ENCODE results near the gene PRKAG2.

Gene PRKAG2

GRCh38 chr7:151559557-151560183 lies 317.2 kb downstream of the PRKAG2 start:
- no peak for TF ChIP-seq CTCF (IDR thresholded peaks at IDR 0.05; ENCODE audit: insufficient read depth, low read depth, low read length, missing control alignments)
- no peak for DNase-seq (ENCODE audit: low read depth)
- H3K4me3 ChIP-seq (ENCODE audit: low read depth, low read length) = no peak overlapping the region

- H3K4me3 ChIP-seq (ENCODE audit: low read depth, low read length) = no peak overlapping the region
- no peak for TF ChIP-seq CTCF (IDR thresholded peaks at IDR 0.05; ENCODE audit: insufficient read depth, low read depth, low read length, missing control alignments)
- DNase-seq (ENCODE audit: low read depth) = no peak
These were observed 318.3 kb downstream of the PRKAG2 start for GRCh38 chr7:151558575-151558974.

GRCh38 chr7:151556592-151556991 lies 320.3 kb downstream of the PRKAG2 start:
- H3K4me3 ChIP-seq (ENCODE audit: low read depth, low read length) = no peak overlapping the region
- no peak for DNase-seq (ENCODE audit: low read depth)
- TF ChIP-seq CTCF (IDR thresholded peaks at IDR 0.05; ENCODE audit: insufficient read depth, low read depth, low read length, missing control alignments) = no peak

GRCh38 chr7:151553356-151553755 lies 323.6 kb downstream of the PRKAG2 start:
- H3K4me3 ChIP-seq (ENCODE audit: low read depth, low read length) = no peak overlapping the region
- TF ChIP-seq CTCF (IDR thresholded peaks at IDR 0.05; ENCODE audit: insufficient read depth, low read depth, low read length, missing control alignments) = no peak
- DNase-seq (ENCODE audit: low read depth) = no peak

- TF ChIP-seq CTCF (IDR thresholded peaks at IDR 0.05; ENCODE audit: insufficient read depth, low read depth, low read length, missing control alignments) = no peak
- no peak for DNase-seq (ENCODE audit: low read depth)
- H3K4me3 ChIP-seq (ENCODE audit: low read depth, low read length) = no peak overlapping the region
These were observed 324.4 kb downstream of the PRKAG2 start for GRCh38 chr7:151552352-151553028.

- no peak overlapping the region for H3K4me3 ChIP-seq (ENCODE audit: low read depth, low read length)
- DNase-seq (ENCODE audit: low read depth) = no peak
- no peak for TF ChIP-seq CTCF (IDR thresholded peaks at IDR 0.05; ENCODE audit: insufficient read depth, low read depth, low read length, missing control alignments)
These were observed 325.1 kb downstream of the PRKAG2 start for GRCh38 chr7:151551820-151552219.
